ENCODE measurements around the gene GUK1.
"Not testable (repeated sequence)": the region's sequence is repeated elsewhere in the genome, so short reads cannot be mapped to it uniquely, and the experiment has no call there.

GUK1 gene

GRCh38 chr1:228171221-228171891 is 31.3 kb downstream of the GUK1 start:
- no peak overlapping the region for H3K4me3 ChIP-seq (ENCODE audit: insufficient read length, low read depth)
- H3K9me3 ChIP-seq (ENCODE audit: insufficient read depth, low read length): no peaks in the 10 kb centered on the region
- peaks cover 16% of the 10 kb centered on the region for H3K36me3 ChIP-seq (ENCODE audit: insufficient read depth, insufficient read length, low read length)
- peaks cover 8% of the 10 kb centered on the region for H3K4me1 ChIP-seq (ENCODE audit: insufficient read depth, insufficient read length)
- no peak for TF ChIP-seq ZNF274 (IDR thresholded peaks at IDR 0.05; ENCODE audit: low read depth, low read length)
- no peak for TF ChIP-seq YY1 (IDR thresholded peaks at IDR 0.05; ENCODE audit: insufficient read depth, insufficient read length)
- TF ChIP-seq SUZ12 (IDR thresholded peaks at IDR 0.05; ENCODE audit: extremely low read depth, insufficient read depth, insufficient read length): no peak
- DNase-seq (ENCODE audit: low read depth, low spot score): no peak
- no peaks in the 10 kb centered on the region for H3K27me3 ChIP-seq (ENCODE audit: insufficient read depth, insufficient read length)
- peak overlapping the region; percentile 21 for H3K9ac ChIP-seq (ENCODE audit: insufficient read length, low read depth)

- H3K27me3 ChIP-seq (ENCODE audit: insufficient read depth, insufficient read length): no peaks in the 10 kb centered on the region
- no peaks in the 10 kb centered on the region for H3K9me3 ChIP-seq (ENCODE audit: insufficient read depth, low read length)
- H3K9ac ChIP-seq (ENCODE audit: insufficient read length, low read depth): peak overlapping the region; percentile 51
- H3K4me1 ChIP-seq (ENCODE audit: insufficient read depth, insufficient read length): peaks cover 8% of the 10 kb centered on the region
- H3K36me3 ChIP-seq (ENCODE audit: insufficient read depth, insufficient read length, low read length): peaks cover 16% of the 10 kb centered on the region
- TF ChIP-seq ZNF274 (IDR thresholded peaks at IDR 0.05; ENCODE audit: low read depth, low read length) (no peak), SUZ12 (IDR thresholded peaks at IDR 0.05; ENCODE audit: extremely low read depth, insufficient read depth, insufficient read length) (no peak), YY1 (IDR thresholded peaks at IDR 0.05; ENCODE audit: insufficient read depth, insufficient read length) (no peak)
- no peak overlapping the region for H3K4me3 ChIP-seq (ENCODE audit: insufficient read length, low read depth)
- DNase-seq (ENCODE audit: low read depth, low spot score): no peak
Measured at GRCh38 chr1:228172591-228173527, 32.8 kb downstream of the GUK1 start.

DNA sequence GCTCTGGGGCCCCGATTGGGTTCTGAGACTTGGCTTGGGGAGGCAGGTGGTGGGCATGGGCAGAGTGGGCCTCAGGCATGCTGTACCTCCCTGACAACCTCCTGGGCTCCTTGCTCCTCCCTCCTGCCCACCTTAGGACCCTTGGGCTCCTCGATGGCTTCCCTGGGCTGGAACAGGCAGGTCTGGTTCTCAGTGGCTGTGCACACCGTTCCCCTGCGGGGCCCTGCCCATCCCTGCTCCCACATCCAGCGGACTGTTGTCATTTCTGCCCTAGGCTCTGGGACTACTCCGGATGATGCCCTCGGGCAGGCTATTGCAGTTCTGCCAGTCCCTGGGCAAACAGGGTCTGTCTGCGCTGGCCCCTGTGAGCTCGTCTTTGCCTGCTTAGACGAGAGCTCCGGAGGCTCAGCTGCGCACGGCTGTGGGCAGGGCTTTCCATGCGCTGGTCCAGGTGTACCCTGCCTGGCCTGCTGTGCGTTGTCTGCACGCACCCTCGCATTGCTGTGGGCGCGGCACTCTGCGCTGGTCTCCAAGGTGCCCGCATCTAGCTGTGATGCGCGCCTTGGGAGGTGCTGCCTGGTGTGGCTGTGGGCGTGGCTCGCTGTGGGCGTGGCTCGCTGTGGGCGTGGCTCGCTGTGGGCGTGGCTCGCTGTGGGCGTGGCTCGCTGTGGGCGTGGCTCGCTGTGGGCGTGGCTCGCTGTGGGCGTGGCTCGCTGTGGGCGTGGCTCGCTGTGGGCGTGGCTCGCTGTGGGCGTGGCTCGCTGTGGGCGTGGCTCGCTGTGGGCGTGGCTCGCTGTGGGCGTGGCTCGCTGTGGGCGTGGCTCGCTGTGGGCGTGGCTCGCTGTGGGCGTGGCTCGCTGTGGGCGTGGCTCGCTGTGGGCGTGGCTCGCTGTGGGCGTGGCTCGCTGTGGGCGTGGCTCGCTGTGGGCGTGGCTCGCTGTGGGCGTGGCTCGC is 33.7 kb downstream of the GUK1 start:
- DNase-seq (ENCODE audit: low read depth, low spot score); H3K9me3 ChIP-seq (ENCODE audit: insufficient read depth, low read length); H3K27me3 ChIP-seq (ENCODE audit: insufficient read depth, insufficient read length); H3K4me3 ChIP-seq (ENCODE audit: insufficient read length, low read depth); H3K4me1 ChIP-seq (ENCODE audit: insufficient read depth, insufficient read length): not testable (repeated sequence)
- H3K9ac ChIP-seq (ENCODE audit: insufficient read length, low read depth): peak overlapping the region; percentile 63
- H3K36me3 ChIP-seq (ENCODE audit: insufficient read depth, insufficient read length, low read length): peaks cover 16% of the 10 kb centered on the region

DNA sequence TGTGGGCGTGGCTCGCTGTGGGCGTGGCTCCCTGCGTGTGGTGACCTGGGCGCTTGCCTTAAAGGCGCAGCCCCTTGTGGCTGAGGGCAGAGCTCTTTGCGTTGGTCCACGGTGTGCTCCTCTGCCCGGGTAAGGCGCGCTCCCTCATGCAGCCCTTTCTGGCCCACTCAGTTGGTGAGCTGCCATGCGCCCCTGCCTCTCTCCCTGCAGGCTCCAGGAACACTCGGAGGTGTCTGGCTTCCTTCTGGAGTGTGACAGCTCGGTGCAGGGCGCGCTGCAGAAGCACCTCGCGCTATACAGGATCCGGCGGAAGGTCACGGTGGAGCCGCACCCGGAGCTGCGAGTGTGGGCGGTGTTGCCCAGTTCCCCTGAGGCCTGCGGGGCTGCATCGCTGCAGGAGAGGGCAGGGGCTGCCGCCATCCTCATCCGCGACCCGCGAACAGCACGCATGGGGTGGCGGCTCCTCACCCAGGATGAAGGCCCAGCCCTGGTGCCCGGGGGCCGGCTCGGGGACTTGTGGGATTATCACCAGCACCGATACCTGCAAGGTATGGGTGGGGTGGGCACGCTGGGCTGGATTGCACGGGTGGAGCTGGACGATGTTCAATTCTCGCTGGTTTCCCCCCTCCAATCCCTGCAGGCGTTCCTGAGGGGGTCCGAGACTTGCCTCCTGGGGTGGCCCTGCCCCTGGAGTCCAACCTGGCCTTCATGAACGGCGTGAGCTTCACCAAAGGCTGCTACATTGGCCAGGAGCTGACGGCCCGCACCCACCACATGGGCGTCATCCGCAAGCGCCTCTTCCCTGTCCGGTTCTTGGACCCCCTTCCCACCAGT is 34.6 kb downstream of the GUK1 start:
- DNase-seq (ENCODE audit: low read depth, low spot score): no peak
- TF ChIP-seq ZNF274 (IDR thresholded peaks at IDR 0.05; ENCODE audit: low read depth, low read length) (no peak), SUZ12 (IDR thresholded peaks at IDR 0.05; ENCODE audit: extremely low read depth, insufficient read depth, insufficient read length) (no peak), YY1 (IDR thresholded peaks at IDR 0.05; ENCODE audit: insufficient read depth, insufficient read length) (no peak)
- Histone ChIP-seq H3K9ac (ENCODE audit: insufficient read length, low read depth) (peak overlapping the region; percentile 64), H3K4me3 (ENCODE audit: insufficient read length, low read depth) (peak overlapping the region; percentile 29), H3K4me1 (ENCODE audit: insufficient read depth, insufficient read length) (peaks cover 8% of the 10 kb centered on the region), H3K27me3 (ENCODE audit: insufficient read depth, insufficient read length) (no peaks in the 10 kb centered on the region), H3K9me3 (ENCODE audit: insufficient read depth, low read length) (no peaks in the 10 kb centered on the region), H3K36me3 (ENCODE audit: insufficient read depth, insufficient read length, low read length) (peaks cover 13% of the 10 kb centered on the region)

GRCh38 chr1:228175316-228176023 is 35.4 kb downstream of the GUK1 start:
- no peak for TF ChIP-seq ZNF274 (IDR thresholded peaks at IDR 0.05; ENCODE audit: low read depth, low read length)
- TF ChIP-seq SUZ12 (IDR thresholded peaks at IDR 0.05; ENCODE audit: extremely low read depth, insufficient read depth, insufficient read length): no peak
- no peak for TF ChIP-seq YY1 (IDR thresholded peaks at IDR 0.05; ENCODE audit: insufficient read depth, insufficient read length)
- peaks cover 13% of the 10 kb centered on the region for H3K36me3 ChIP-seq (ENCODE audit: insufficient read depth, insufficient read length, low read length)

GRCh38 chr1:228176024-228176395 is 35.9 kb downstream of the GUK1 start:
- H3K9me3 ChIP-seq (ENCODE audit: insufficient read depth, low read length): no peaks in the 10 kb centered on the region
- no peak overlapping the region for H3K4me3 ChIP-seq (ENCODE audit: insufficient read length, low read depth)
- H3K36me3 ChIP-seq (ENCODE audit: insufficient read depth, insufficient read length, low read length): peaks cover 13% of the 10 kb centered on the region
- DNase-seq (ENCODE audit: low read depth, low spot score): no peak
- TF ChIP-seq YY1 (IDR thresholded peaks at IDR 0.05; ENCODE audit: insufficient read depth, insufficient read length) (no peak), ZNF274 (IDR thresholded peaks at IDR 0.05; ENCODE audit: low read depth, low read length) (no peak), SUZ12 (IDR thresholded peaks at IDR 0.05; ENCODE audit: extremely low read depth, insufficient read depth, insufficient read length) (no peak)
- H3K27me3 ChIP-seq (ENCODE audit: insufficient read depth, insufficient read length): no peaks in the 10 kb centered on the region
- no peak overlapping the region for H3K9ac ChIP-seq (ENCODE audit: insufficient read length, low read depth)
- H3K4me1 ChIP-seq (ENCODE audit: insufficient read depth, insufficient read length): peaks cover 8% of the 10 kb centered on the region

More at GRCh38 chr1:228175316-228176023, 35.4 kb downstream of the GUK1 start:
- no peak for DNase-seq (ENCODE audit: low read depth, low spot score)
- Histone ChIP-seq H3K9ac (ENCODE audit: insufficient read length, low read depth) (no peak overlapping the region), H3K4me3 (ENCODE audit: insufficient read length, low read depth) (no peak overlapping the region), H3K4me1 (ENCODE audit: insufficient read depth, insufficient read length) (peaks cover 8% of the 10 kb centered on the region), H3K9me3 (ENCODE audit: insufficient read depth, low read length) (no peaks in the 10 kb centered on the region), H3K27me3 (ENCODE audit: insufficient read depth, insufficient read length) (no peaks in the 10 kb centered on the region)
